GM12864 (cell line): ENCODE data around the gene CAPN13.
A peak's percentile ranks its signal among the peaks of the same experiment; 100 is the strongest.

Experiments
- DNase-seq: peaks from one replicate; pipeline ENCODE4 v3.0.0-alpha.2; 2011; ENCODE audit warnings: low read depth
- H3K4me3 ChIP-seq: 2 replicates; pipeline ENCODE4 v1.5.1; 2011; ENCODE audit warnings: mild to moderate bottlenecking, low read depth, low read length, control low read depth
- TF ChIP-seq, protein P1 (sequence below): IDR thresholded peaks from 2 replicates; pipeline ENCODE4 v1.5.1; 2011; ENCODE audit warnings: low read depth, mild to moderate bottlenecking, moderate library complexity, low read length, control low read depth, inconsistent platforms; ENCODE audit errors: missing control alignments

CAPN13 gene

GRCh38 chr2:30711646-30712085 lies 95.6 kb downstream of the CAPN13 start:
- peak; percentile 68 for DNase-seq
- TF ChIP-seq, protein P1, sequence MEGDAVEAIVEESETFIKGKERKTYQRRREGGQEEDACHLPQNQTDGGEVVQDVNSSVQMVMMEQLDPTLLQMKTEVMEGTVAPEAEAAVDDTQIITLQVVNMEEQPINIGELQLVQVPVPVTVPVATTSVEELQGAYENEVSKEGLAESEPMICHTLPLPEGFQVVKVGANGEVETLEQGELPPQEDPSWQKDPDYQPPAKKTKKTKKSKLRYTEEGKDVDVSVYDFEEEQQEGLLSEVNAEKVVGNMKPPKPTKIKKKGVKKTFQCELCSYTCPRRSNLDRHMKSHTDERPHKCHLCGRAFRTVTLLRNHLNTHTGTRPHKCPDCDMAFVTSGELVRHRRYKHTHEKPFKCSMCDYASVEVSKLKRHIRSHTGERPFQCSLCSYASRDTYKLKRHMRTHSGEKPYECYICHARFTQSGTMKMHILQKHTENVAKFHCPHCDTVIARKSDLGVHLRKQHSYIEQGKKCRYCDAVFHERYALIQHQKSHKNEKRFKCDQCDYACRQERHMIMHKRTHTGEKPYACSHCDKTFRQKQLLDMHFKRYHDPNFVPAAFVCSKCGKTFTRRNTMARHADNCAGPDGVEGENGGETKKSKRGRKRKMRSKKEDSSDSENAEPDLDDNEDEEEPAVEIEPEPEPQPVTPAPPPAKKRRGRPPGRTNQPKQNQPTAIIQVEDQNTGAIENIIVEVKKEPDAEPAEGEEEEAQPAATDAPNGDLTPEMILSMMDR: peak; percentile 100
- no peak overlapping the region for H3K4me3 ChIP-seq

DNA sequence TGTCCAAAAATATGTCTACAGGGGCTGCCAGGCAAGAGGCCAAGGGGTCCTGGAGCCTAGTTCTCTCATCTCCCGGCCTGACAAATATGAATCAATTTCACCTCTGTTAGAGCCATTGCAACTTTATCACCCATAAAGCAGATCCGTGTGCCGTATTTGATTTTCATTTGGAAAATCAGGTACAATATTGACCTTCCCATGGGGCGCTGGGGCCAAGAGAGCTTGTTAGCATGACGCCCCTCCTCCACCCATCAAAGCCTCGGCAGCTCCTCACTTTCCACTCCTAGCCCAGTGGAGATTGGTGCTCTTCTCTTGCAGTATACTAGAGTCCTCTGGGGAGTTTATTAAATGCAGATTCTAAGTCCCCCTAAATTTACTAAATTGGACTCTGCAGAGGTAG lies 96.8 kb downstream of the CAPN13 start:
- TF ChIP-seq, protein P1: no peak
- no peak overlapping the region for H3K4me3 ChIP-seq
- DNase-seq: no peak

DNA sequence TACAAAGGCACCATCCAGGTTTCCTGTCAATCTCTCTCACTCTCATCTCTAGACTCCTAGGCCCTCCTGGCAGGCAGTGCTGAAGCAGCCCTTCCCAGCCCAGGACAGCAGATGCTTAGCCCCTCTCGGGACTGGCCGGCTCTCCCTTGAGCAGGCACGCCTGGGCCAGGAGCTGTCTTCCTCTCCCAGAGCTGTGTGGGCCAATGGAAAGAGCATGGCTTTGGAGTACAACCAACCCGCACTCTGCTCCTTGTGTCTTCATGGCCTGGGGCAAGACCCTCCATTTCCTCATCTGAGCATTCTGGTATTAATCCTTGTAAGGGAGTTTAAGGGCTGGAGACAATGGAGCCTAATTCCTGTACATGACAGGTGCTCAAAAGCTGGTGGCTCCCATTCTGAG lies 97.2 kb downstream of the CAPN13 start:
- no peak for DNase-seq
- TF ChIP-seq, protein P1: no peak
- no peak overlapping the region for H3K4me3 ChIP-seq

- no peak overlapping the region for H3K4me3 ChIP-seq
- TF ChIP-seq, protein P1: no peak
- DNase-seq: no peak
These were observed 97.7 kb downstream of the CAPN13 start for GRCh38 chr2:30709516-30709915.

- no peak overlapping the region for H3K4me3 ChIP-seq
- TF ChIP-seq, protein P1: peak; percentile 49
- no peak for DNase-seq
These were observed 98.6 kb downstream of the CAPN13 start for GRCh38 chr2:30708491-30709290.

- TF ChIP-seq, protein P1: no peak
- H3K4me3 ChIP-seq: no peak overlapping the region
- no peak for DNase-seq
These were observed 99.8 kb downstream of the CAPN13 start for GRCh38 chr2:30707304-30707903.
